GM21381 (cell line): ENCODE measurements around the gene LMX1B.

Experiments
- ATAC-seq: cut with Tn5 transposase; IDR thresholded peaks from one replicate; pipeline ENCODE4 v1.9.1; 2021; ENCODE audit warnings: mild to moderate bottlenecking, moderate library complexity; ENCODE audit not compliant: unreplicated experiment

Gene LMX1B

GRCh38 chr9:126692759-126693427 lies 79.2 kb downstream of the LMX1B start:
- no peak for ATAC-seq

GRCh38 chr9:126693428-126693944 lies 79.8 kb downstream of the LMX1B start:
- ATAC-seq, result no peak

- ATAC-seq, result no peak
Observed at GRCh38 chr9:126694206-126695081, 80.7 kb downstream of the LMX1B start.

- ATAC-seq, result no peak
Observed at GRCh38 chr9:126695186-126695585, 81.5 kb downstream of the LMX1B start.

- no peak for ATAC-seq
Observed at GRCh38 chr9:126695701-126696400, 82.1 kb downstream of the LMX1B start.

- no peak for ATAC-seq
Observed at GRCh38 chr9:126696401-126697145, 82.8 kb downstream of the LMX1B start.

GRCh38 chr9:126697330-126697729 lies 83.6 kb downstream of the LMX1B start:
- no peak for ATAC-seq

- ATAC-seq, result no peak
Observed at GRCh38 chr9:126698251-126698650, 84.5 kb downstream of the LMX1B start.

GRCh38 chr9:126698756-126699155 lies 85.0 kb downstream of the LMX1B start:
- ATAC-seq, result no peak

GRCh38 chr9:126699401-126699881 lies 85.7 kb downstream of the LMX1B start:
- no peak for ATAC-seq

- ATAC-seq, result no peak
Observed at GRCh38 chr9:126700296-126700695, 86.6 kb downstream of the LMX1B start.

GRCh38 chr9:126700903-126701812 lies 87.4 kb downstream of the LMX1B start:
- no peak for ATAC-seq

GRCh38 chr9:126701813-126702140 lies 88.0 kb downstream of the LMX1B start:
- no peak for ATAC-seq

- no peak for ATAC-seq
Observed at GRCh38 chr9:126702151-126703001, 88.6 kb downstream of the LMX1B start.

GRCh38 chr9:126703002-126703865 lies 89.5 kb downstream of the LMX1B start:
- no peak for ATAC-seq

- ATAC-seq, result no peak
Observed at GRCh38 chr9:126703866-126704156, 90.1 kb downstream of the LMX1B start.

GRCh38 chr9:126704157-126704891 lies 90.6 kb downstream of the LMX1B start:
- no peak for ATAC-seq
